Left lobe of liver (tissue), 2 donors: Measurements from ENCODE around the gene RUNX2. TPM values are rescaled to one million over a fixed set of nuclear protein-coding genes. Genes with fewer than 3 reads are reported as not detected.
"Not testable (repeated sequence)": the region's sequence is repeated elsewhere in the genome, so short reads cannot be mapped to it uniquely, and the experiment has no call there.

ENCODE experiments used
- ATAC-seq: fragments of 200-7000 bp; cut with Tn5 transposase; one replicate; pipeline ENCODE4 v1.9.1; 2020; ENCODE audit warnings: mild to moderate bottlenecking, moderate library complexity
- DNase-seq: peaks from one replicate; pipeline ENCODE4 v3.0.0-alpha.2; 2020; ENCODE audit warnings: low spot score
- total RNA-seq: library from RNA; stranded (reverse); gene quantifications from one replicate; pipeline ENCODE4 v1.2.1, GENCODE V29; 2021
- donor health status: DM: no; HTN: no; CAD: no; lungs with moderate emphysema.
- donor health status: DM: no; HTN: yes; CAD: no.

The RUNX2 gene
- total RNA-seq, 1 donor from 2014 or later, result 0.15 TPM

DNA sequence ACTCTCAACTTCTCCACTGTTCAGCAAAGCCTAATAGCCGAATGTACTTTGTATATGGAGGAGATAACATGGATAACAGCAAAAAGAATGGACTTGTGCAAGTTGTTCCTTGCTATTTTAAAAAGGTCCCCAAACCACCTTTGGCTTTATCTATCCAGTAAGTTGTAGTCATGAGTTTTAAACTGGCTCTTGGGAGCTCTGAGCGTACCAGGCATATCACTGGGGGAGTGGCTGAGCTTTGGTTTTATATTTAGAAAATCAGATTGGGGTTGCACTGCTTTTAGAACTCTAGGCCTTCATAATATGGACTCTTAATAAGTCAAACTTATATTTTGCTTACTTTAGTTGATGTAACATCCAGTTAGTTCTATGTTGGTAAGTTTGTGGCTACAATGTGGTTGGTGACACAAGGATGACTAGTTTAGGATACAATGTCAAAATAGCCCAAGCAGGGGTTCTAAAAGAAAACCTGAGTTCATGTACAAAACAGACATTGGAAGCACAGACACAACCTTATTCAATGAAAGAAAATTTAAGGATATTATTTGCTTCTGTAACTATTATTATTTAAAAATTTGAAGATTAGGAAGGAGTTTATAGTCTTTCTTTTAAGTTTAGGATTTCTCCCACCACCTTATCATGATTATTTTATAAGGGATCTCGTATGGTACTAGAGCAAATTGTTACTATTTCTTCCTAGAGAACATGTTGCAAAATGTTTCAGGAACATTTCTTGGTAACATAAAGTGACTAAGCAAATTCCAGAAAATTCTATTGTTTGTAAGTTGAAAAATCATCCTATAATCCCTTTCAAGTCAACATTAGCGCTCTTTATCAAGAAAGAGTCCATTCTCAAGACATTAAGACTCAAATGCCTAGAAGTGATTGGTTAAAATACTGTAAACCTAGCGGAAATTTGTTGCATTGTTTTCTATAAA is 215.4 kb downstream of the RUNX2 start:
- ATAC-seq, result no peak
- DNase-seq, result no peak

DNA sequence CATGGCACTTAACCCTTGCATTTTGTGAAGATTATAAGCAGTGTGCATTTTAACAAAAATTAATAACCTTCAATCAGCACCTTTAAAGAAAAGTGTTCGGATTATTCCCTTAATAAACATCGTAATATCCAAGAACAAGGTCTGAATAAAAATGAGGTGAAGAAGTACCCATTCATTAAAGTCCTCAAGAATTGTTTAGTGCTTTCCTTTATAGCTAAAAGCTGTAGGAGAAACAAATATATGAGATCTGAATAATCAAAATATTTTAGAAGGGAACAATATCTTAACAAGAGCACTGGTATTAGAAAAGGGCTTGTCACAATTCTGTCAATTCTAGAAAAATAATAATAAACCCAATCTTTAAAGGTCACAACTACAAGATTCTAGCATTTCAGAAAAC is 217.3 kb downstream of the RUNX2 start:
- ATAC-seq (no peak), DNase-seq (no peak)

DNA sequence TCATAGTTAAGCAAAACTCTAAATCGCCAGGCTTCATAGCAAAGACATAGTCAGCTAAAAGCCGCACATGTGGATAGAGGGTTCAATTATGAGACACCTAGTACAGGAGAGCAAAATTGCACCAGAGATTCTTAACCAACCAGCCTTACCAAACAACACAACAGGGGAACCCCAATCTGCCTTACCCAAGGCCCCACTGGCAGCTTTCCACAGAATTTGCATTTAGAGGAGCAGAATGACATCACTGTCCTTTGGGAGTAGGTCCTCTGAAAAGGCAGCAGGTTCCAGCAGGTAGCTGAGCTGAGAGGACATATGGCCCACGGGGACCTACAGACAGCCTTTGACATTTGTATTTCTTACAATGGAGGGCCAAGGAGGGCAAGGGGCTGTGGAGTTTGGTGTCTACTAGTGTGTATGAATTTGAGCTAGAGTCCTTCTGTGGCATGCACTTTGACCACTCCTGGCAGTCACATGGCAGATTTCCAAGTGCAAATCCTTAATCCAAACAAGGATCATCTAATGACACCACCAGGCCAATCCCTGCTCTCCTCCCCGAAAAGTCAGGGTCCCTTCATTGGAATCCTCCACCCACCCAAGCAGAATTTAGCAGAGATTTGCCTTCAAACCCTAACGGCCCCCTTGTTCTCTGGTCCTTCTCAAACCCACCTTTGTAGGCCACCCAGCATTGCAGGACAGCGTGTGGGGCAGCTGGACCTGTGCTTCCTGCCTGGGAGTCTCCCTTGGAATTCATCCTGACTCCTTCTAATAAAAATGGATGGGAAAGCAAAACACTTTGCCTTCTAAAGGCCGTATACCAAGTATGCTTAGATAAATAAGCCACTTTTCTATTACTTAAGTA is 220.8 kb downstream of the RUNX2 start:
- ATAC-seq (peak; percentile 90), DNase-seq (peak; percentile 48)

DNA sequence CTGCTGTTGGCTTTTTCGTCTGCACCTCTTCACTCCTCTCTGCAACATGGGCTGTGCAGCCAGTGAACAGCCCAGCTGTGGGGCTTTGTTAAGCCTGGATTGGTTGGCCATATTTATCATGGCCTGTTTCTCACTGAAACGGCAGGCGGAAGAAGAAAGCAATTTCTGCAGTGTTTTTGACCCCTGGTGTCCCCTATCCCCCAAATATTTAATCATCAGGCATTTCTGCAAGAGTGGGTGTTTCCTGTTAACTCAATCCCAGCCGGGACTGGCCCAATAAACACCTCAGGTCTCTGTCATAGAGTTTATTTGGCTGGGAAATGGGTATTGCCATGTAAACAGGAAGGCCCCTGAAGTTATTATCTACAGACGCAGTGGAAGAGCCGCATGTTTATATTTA is 224.4 kb downstream of the RUNX2 start:
- DNase-seq, result no peak
- ATAC-seq, result no peak

DNA sequence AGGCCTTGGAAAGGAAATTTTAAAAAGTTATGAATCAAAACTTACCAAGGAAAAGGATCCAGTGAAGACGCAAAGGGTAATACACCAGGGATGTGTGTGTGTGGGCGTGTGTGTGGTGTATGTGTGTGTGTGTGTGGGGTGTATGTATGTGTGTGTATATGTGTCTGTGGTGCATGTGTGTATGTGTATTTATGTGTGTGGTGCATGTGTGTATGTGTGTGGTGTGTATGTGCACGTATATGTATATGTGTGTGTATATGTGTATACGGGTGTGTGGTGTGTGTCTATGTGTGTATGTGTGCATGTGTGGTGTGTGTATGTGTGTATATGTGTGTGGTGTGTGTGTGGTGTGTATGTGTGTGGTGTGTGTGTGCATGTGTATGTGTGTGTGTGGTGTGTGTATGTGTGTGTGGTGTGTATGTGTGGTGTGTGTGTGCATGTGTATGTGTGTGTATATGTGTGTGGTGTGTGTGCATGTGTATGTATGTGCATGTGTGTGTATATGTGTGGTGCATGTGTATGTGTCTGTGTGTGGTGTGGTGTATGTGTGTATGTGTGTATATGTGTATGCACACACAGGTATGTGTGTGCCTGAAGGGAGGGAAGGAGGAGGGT is 225.7 kb downstream of the RUNX2 start:
- no peak for ATAC-seq
- no peak for DNase-seq

DNA sequence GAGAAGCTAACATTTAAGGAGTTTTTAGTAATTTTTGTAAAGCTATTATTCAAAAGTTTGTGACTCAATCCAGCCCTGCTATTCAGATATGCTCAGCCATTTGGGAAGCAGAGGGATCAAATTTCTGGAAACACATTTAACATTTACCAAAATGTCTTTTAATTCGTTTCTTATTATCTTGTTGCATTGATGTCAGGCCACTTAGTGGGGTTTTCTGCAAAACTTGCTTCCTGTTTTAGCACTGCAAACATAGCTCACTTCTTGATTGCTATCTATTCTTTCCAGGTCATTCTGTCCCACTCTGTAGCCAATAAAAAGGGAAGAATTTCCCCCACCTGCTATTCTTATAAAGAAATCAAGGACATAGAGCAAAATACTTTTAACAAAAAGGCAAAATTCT is 226.5 kb downstream of the RUNX2 start:
- DNase-seq (no peak), ATAC-seq (no peak)

DNA sequence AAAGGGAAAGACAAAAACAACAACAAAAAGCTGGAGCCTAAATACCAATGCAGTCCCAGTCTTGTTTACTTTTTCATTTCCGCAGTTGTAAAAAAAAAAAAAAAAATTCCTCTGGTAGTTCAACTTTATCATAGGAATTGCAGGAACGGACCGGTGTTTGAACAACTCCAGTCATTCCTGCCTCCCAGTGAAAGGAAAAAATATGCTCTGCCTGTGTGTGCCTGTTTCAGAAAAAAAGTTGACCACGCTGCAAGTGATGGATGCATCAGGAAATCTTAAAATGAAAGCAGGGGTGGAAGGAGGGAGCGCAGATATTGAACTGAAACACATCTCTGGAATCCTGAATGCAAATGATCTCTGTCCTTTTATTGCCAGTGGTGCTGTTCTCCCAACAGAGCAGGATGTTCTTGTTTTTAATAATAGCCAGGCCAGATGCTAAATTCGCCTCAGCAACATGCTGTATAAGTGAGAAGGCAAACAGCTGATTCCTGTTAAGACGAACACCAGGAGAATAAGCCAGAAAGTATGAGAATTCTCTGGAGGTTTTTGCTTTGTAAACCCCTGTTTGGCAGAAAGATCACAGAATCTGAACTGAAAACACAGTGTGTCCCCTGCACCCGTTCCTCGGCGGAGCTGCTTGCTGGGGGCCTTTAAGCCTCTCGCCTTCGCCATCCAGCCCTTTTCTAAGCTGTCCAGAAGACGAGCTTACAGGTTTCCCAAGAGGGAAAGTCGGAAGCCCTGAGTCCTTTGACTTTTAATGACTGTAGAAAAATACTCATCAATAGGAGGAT is 228.0 kb downstream of the RUNX2 start:
- ATAC-seq, result no peak
- no peak for DNase-seq

DNA sequence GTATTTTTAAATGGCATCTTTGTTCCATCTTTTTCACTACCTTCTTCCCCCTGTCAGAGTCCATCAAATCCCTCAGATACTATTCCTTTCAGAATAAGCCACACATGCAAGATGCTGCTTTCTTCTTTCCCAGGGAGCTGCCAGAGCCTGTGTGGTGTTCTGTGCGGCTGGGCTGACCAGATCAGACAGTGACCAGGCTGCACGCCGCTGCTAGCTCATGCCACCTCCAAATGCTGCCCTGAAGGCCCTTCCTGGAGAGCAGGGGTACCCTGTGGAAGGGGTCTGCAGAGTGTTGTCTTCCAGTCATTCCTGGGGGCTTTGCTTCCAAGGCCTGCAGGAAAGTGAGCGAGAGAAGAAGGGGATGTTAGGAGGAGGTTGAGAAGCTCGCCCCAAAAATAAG is 228.7 kb downstream of the RUNX2 start:
- ATAC-seq, result no peak
- no peak for DNase-seq

DNA sequence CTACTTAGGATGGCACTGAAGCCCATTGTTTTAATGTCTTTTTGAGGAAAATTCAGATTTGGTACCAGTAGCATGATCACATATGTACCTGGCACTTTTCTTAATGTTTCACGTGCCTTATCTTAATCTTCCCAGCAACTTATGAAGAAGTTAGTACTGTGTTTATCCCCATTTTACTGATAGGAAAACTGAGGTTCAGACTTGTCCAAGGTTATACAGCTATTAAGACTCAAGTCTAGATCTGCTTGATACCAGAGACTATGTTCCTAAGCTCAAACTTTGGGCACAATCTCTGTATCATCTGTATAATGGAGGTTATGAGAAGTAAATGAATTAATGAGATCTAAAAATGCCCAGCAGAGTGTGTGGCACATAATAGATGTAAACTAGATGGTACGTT is 229.3 kb downstream of the RUNX2 start:
- ATAC-seq (no peak), DNase-seq (no peak)

DNA sequence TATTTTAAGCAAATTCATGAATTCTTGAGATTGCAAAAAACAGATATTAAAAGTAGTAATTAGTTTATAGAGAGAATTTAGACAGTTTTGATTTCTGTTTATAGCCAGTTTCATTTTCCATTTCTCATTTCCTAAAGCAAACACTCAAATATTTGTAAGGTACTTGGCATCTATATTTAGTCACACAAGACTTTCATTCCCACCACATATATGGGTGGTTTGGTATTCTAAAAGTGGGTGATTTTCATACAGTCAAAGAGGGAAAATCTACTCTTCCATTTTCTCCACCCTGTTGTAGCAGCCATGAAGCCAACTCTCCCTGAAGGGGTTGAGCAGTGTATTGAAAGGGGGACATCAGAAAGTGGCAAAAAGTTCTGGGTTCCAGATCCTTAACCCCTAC is 230.7 kb downstream of the RUNX2 start:
- no peak for DNase-seq

DNA sequence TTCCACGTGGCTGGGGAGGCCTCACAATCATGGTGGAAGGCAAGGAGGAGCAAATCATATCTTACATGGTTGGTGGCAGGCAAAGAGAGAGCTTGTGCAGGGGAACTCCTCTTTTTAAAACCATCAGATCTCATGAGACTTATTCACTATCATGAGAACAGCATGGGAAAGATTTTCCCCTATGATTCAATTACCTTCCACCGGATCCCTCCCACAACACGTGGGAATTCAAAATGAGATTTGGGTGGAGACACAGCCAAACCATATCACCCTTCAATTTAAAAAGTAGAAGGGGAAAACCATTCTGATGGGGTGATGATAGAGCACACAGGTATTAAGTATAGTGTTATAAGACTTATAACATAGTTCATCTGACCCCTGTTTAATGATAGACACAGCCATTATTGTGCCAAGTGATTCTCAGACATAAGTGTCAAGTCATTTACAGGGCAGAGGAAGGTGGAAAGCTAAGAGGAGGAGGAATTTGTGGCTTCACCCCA is 232.2 kb downstream of the RUNX2 start:
- not testable (repeated sequence) for DNase-seq, ATAC-seq

More for the DNA sequence above, 230.7 kb downstream of the RUNX2 start:
- no peak for ATAC-seq

DNA sequence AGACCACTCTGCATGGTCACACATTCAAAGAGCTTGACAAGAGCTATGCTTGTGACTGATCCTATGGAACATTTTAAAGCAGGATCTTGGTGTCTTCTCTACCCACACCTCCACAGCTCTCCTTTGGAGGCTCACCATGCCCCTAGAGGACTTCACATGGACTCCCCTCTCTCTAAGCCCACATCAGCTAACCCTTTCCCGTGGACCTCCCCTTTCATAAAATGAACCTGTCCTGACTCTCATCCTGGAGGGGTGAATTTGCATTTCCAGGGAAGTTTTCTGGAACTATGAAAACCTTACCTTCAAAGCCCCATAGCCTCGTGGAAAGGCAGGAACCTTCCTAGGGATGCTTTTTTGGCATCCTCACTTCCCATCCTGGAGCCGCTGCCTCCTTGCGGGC is 234.0 kb downstream of the RUNX2 start:
- DNase-seq (no peak), ATAC-seq (no peak)

DNA sequence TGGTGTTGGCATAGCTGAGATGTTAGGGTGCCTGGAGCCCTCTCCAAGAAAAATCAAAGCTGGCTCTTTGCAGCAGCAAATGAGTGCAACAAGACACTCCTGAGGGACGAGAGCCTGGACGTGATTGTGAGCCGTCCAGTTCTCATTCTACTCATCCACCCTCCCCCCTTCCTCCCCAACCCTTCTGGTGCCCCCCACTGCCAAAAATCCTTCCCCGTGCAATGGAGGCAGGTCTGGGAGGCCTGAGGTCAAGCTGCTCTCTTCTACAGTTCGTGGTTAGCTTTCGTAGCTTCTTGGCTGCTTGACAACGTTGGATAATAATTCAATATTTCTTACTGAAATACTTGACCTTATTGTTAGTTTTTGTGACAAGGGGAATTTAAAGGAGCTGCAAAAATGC is 234.9 kb downstream of the RUNX2 start:
- no peak for ATAC-seq
- no peak for DNase-seq

DNA sequence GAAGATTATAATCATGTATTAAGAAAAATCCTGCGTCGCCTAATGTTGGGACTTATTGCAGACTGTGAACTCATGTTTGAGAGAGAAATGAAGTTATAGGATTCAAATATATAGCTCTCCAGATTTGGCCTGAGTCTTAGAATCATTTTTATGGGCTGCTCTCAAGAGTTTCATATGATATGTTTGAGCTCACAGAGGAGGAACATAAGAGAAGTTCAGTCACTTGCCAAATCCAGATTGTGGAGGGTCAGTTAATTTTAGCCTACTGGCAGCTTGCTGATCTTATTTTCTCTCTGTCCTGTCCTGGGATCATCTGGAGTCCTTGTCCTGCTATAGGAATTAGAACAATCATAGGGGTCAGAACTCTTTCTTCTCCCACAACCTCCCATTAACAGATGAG is 235.7 kb downstream of the RUNX2 start:
- ATAC-seq, result no peak
- no peak for DNase-seq

DNA sequence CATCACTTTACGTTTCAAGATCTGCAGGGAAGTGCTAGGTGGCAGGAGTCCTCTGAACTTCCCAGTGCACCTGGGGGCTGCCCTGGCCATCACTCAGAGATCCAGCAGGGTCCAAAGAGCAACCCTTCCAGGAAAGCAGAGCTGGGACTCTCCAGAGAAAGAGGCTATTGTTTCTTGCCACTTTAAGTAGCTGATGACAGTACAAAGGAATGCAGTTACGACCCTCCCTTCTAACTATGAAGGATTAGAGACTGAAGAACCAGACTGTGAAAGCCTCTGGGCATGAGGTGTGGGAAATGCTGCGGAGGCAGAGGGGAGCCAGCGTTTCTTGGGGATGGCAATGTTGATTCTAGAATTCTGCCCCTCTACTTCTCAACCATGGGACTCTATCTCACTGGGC is 238.8 kb downstream of the RUNX2 start:
- DNase-seq, result no peak
- no peak for ATAC-seq

DNA sequence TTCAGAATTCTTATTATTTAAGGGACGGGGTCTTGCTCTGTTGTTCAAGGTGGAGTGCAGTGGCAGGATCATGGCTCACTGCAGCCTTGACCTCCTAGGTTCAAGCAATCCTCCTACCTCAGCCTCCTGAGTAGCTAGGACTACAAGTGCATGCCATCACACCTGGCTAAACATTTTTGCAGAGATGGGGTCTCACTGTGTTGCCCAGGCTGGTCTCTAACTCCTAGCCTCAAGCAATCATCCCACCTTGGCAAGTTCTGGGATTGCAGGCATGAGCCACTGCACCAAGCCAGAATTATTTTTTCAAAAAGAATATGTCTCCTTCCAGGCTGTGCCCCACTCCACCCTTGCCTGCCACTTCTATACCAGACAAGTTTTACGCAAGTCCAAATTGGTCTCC is 239.7 kb downstream of the RUNX2 start:
- DNase-seq (no peak), ATAC-seq (no peak)

DNA sequence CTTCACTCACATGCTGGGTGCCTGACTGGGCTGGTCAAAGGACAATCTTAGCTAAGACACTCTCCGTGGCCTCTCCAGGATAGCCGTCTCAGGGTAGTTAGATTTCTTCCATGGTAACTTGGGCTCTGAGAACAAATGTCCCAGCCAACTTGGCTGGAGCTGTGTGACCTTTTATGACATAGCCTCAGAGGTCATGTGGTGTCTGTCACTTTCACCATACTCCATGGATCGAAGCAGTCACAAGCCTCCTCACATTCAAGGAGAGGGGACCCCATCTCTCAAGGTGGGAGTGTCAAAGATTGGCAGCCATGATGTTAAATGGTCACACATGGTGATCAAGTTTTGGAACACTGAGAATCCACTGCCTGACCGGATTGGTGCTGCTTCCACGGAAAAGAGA is 240.5 kb downstream of the RUNX2 start:
- no peak for ATAC-seq

DNA sequence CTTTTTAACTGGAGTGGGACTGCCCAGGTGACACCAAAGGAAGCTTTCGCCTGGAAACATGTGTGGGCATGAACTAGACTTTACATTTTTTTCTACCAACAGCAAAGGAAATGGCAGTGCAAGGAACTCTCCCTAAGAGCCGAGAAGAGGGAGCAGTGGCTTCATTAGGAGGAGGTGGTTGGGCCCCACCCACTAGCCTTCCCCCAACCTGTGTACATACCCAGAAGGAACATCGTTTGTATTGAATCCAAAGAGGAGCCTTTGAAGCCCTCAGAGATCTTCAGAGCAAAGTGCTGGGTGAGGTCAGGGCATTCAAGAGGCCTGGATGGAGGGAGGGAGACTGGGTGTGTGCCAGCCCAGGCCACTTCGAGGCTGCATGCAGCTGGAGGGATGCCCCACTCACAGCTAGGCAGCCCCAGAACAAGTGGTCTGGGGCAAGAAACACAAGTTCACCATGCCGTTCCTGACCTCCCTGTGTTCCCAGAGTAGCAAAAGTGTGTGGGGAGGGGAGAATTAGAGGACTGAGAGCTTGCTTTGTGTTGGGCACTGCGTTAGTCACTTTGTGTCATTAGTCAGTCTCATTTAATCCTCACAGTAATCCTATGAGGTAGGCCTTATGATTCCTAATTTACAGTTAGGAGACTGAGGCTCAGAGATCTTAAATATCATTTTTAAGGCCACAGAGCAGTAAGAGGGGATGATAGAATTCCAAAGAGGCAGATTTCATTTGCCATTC is 241.2 kb downstream of the RUNX2 start:
- DNase-seq (no peak), ATAC-seq (no peak)

More for the DNA sequence above, 240.5 kb downstream of the RUNX2 start:
- no peak for DNase-seq

DNA sequence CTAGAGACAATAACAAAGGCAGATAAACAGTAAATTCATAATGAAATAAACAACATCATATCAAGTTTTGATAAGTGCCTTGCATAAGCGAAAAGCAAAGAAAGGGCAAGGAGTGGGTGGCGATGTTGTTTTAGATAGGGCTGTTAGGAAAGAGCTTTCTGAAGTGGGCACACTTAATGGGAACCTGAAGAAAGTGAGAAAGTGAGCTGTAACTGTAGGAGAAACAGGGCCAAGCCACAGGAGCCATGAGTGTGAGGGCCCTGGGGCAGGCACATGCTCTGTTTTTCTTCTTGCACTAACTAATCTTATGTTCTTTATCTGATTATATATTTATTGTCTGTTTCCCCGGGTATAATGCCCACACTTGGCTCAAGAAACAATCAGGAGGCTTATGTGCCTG is 243.0 kb downstream of the RUNX2 start:
- ATAC-seq (no peak), DNase-seq (no peak)

DNA sequence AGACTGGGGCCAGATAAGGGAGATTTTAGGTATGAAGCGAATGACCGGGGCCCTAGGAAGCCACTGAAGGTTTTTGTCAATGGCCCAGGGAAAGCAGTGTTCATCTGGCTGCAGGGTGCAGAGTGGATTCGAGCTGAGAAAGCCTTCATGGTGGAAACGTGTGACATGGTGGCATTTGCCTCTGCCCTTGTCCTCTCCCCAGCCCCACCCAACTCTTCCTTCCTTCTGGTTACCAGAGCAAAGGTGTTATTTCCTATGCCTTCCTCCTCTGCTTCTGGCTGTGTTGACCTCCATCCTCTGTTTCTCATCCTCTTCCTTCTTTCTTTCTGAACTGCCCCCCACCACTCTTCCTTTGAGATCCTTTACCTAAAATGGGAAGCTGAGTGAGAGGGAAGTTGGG is 244.7 kb downstream of the RUNX2 start:
- DNase-seq, result no peak

More for the DNA sequence above, 244.7 kb downstream of the RUNX2 start:
- no peak for ATAC-seq
